Ovary (tissue), 3 donors: Measurements from ENCODE around the gene COLQ.

Source experiments
- CTCF ChIP-seq, 3 donors: fragments of 450-650 bp in 2 of 3; fragments of 200-600 bp in 1 of 3; IDR thresholded peaks; one replicate each; pipeline versions ENCODE4 v1.5.1 to v1.8.0; 2016 to 2022; ENCODE audit warnings: antibody characterized with exemption in 3 of 3, mild to moderate bottlenecking in 1 of 3
- EP300 ChIP-seq: sonication (generic); formaldehyde crosslinking; IDR thresholded peaks from one replicate; pipeline ENCODE4 v1.6.1; 2017; ENCODE audit warnings: antibody characterized with exemption
- POLR2A ChIP-seq: fragments of 450-650 bp; IDR thresholded peaks from one replicate; pipeline ENCODE4 v1.6.1; 2017; ENCODE audit warnings: antibody characterized with exemption, mild to moderate bottlenecking, moderate library complexity
- donor health status: DM: no; HTN: no; CAD: no.

- TF ChIP-seq POLR2A (no peak), CTCF (IDR thresholded peaks at IDR 0.05) (no peak), EP300 (no peak)
Measured at GRCh38 chr3:15542614-15543013, 21.1 kb upstream of the COLQ start.
